RWPE2 (cell line): ENCODE measurements around the gene LAMB4.

Experiments
- ATAC-seq: fragments of 200-7000 bp; cut with Tn5 transposase; 3 replicates; pipeline ENCODE4 v1.9.1; 2021; ENCODE audit warnings: low read depth
- DNase-seq: peaks from one replicate; pipeline ENCODE4 v3.0.0-alpha.2; 2020; ENCODE audit warnings: low spot score
- H3K27ac ChIP-seq: fragments of 450-650 bp; 2 replicates; pipeline ENCODE4 v1.5.1; 2017; ENCODE audit warnings: mild to moderate bottlenecking; ENCODE audit not compliant: poor library complexity, severe bottlenecking
- H3K27me3 ChIP-seq: fragments of 250-450 bp; sonication (Bioruptor Pico); 2 replicates; pipeline ENCODE4 v1.5.1; 2021; ENCODE audit warnings: mild to moderate bottlenecking, moderate library complexity; ENCODE audit not compliant: insufficient read depth, poor library complexity, severe bottlenecking
- H3K36me3 ChIP-seq: fragments of 250-450 bp; sonication (Bioruptor Pico); 2 replicates; pipeline ENCODE4 v1.5.1; 2020; ENCODE audit warnings: low read depth, mild to moderate bottlenecking, moderate library complexity
- H3K4me1 ChIP-seq: fragments of 250-450 bp; sonication (Bioruptor Pico); 2 replicates; pipeline ENCODE4 v1.5.1; 2021; ENCODE audit warnings: mild to moderate bottlenecking, moderate library complexity; ENCODE audit not compliant: insufficient read depth, poor library complexity, severe bottlenecking
- H3K4me3 ChIP-seq: fragments of 250-450 bp; sonication (Bioruptor Pico); 2 replicates; pipeline ENCODE4 v1.5.1; 2021; ENCODE audit warnings: mild to moderate bottlenecking, moderate library complexity; ENCODE audit not compliant: severe bottlenecking
- H3K9me3 ChIP-seq: fragments of 250-450 bp; sonication (Bioruptor Pico); 2 replicates; pipeline ENCODE4 v1.5.1; 2021; ENCODE audit warnings: mild to moderate bottlenecking, moderate library complexity; ENCODE audit not compliant: severe bottlenecking
- TF ChIP-seq, protein P1 (sequence below): fragments of 450-650 bp; IDR thresholded peaks from one replicate; pipeline ENCODE4 v1.5.1; 2017; ENCODE audit warnings: mild to moderate bottlenecking, moderate library complexity; ENCODE audit not compliant: poor library complexity, severe bottlenecking

The LAMB4 gene

GRCh38 chr7:107982042-107982840 is 147.9 kb downstream of the LAMB4 start:
- Histone ChIP-seq H3K9me3 (no peaks in the 10 kb centered on the region), H3K4me1 (no peaks in the 10 kb centered on the region), H3K4me3 (no peak overlapping the region), H3K27me3 (no peaks in the 10 kb centered on the region), H3K27ac (no peak overlapping the region), H3K36me3 (peaks cover 100% of the 10 kb centered on the region)
- DNase-seq, result no peak
- ATAC-seq, result no peak
- TF ChIP-seq, protein P1, sequence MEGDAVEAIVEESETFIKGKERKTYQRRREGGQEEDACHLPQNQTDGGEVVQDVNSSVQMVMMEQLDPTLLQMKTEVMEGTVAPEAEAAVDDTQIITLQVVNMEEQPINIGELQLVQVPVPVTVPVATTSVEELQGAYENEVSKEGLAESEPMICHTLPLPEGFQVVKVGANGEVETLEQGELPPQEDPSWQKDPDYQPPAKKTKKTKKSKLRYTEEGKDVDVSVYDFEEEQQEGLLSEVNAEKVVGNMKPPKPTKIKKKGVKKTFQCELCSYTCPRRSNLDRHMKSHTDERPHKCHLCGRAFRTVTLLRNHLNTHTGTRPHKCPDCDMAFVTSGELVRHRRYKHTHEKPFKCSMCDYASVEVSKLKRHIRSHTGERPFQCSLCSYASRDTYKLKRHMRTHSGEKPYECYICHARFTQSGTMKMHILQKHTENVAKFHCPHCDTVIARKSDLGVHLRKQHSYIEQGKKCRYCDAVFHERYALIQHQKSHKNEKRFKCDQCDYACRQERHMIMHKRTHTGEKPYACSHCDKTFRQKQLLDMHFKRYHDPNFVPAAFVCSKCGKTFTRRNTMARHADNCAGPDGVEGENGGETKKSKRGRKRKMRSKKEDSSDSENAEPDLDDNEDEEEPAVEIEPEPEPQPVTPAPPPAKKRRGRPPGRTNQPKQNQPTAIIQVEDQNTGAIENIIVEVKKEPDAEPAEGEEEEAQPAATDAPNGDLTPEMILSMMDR, result no peak

DNA sequence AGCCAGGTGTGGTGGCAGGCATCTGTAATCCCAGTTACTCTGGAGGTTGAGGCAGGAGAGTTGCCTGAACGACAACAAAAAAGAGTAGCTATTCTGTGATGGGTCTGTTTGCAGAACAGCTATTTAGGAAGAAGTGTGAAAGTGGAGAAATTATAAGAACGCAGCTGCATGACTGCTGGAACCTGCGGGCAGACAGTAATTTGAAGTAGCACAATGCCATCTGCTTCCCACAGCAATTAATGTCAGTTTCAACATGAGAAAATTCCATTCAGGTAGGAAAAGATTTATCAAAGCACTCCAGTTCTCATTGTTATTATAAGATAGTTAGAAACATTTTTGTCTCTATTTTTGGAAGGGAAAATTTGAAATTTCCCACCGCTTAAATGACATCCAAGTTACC is 148.7 kb downstream of the LAMB4 start:
- Histone ChIP-seq H3K9me3 (no peaks in the 10 kb centered on the region), H3K27ac (no peak overlapping the region), H3K36me3 (peaks cover 96% of the 10 kb centered on the region)

GRCh38 chr7:107980671-107981190 is 149.4 kb downstream of the LAMB4 start:
- no peaks in the 10 kb centered on the region for H3K9me3 ChIP-seq
- H3K27ac ChIP-seq, result peak overlapping the region; percentile 4
- TF ChIP-seq, protein P1, result no peak
- H3K4me3 ChIP-seq, result no peak overlapping the region
- DNase-seq (no peak), ATAC-seq (no peak)
- H3K27me3 ChIP-seq, result no peaks in the 10 kb centered on the region
- peaks cover 96% of the 10 kb centered on the region for H3K36me3 ChIP-seq
- no peaks in the 10 kb centered on the region for H3K4me1 ChIP-seq

More for the DNA sequence above, 148.7 kb downstream of the LAMB4 start:
- DNase-seq, result no peak
- H3K27me3 ChIP-seq, result no peaks in the 10 kb centered on the region
- no peak overlapping the region for H3K4me3 ChIP-seq
- TF ChIP-seq, protein P1, result no peak
- no peaks in the 10 kb centered on the region for H3K4me1 ChIP-seq
- no peak for ATAC-seq

GRCh38 chr7:107980171-107980570 is 150.0 kb downstream of the LAMB4 start:
- peaks cover 96% of the 10 kb centered on the region for H3K36me3 ChIP-seq

More at GRCh38 chr7:107980171-107980570, 150.0 kb downstream of the LAMB4 start:
- no peaks in the 10 kb centered on the region for H3K27me3 ChIP-seq
- no peak for ATAC-seq
- no peaks in the 10 kb centered on the region for H3K9me3 ChIP-seq
- no peaks in the 10 kb centered on the region for H3K4me1 ChIP-seq
- DNase-seq, result no peak
- TF ChIP-seq, protein P1, result no peak
- no peak overlapping the region for H3K4me3 ChIP-seq
- H3K27ac ChIP-seq, result peak overlapping the region; percentile 4
